K562 (cell line): ENCODE data around the gene F2RL2. TPM values are rescaled to one million over a fixed set of nuclear protein-coding genes. Genes with fewer than 3 reads are reported as not detected.

Experiments
- DEAF1 ChIP-seq: fragments of 450-650 bp; formaldehyde crosslinking; IDR thresholded peaks from 2 replicates; pipeline ENCODE4 v1.4.0; 2020; ENCODE audit warnings: mild to moderate bottlenecking, moderate library complexity
- E4F1 ChIP-seq: fragments of 250-450 bp; sonication (Bioruptor Pico); IDR thresholded peaks from 2 replicates; pipeline ENCODE4 v1.5.0; 2021; ENCODE audit warnings: mild to moderate bottlenecking, borderline replicate concordance
- ELK1 ChIP-seq: sonication (generic); formaldehyde crosslinking; IDR thresholded peaks from 2 replicates; pipeline ENCODE4 v1.8.1; 2022; ENCODE audit warnings: missing genetic modification reagents
- FOS ChIP-seq: IDR thresholded peaks from 3 replicates; pipeline ENCODE4 v1.6.1; 2011; ENCODE audit not compliant: insufficient read length; ENCODE audit errors: extremely low read depth
- MGA ChIP-seq: fragments of 450-650 bp; IDR thresholded peaks from 2 replicates; pipeline ENCODE4 v1.6.1; 2016; ENCODE audit warnings: mild to moderate bottlenecking, moderate library complexity
- MLLT1 ChIP-seq, 2 experiments: fragments of 450-650 bp; IDR thresholded peaks; 2 replicates each; pipeline ENCODE4 v1.6.1; 2016
- TCF7 ChIP-seq: sonication (generic); IDR thresholded peaks from 2 replicates; pipeline ENCODE4 v1.6.1; 2016; ENCODE audit warnings: antibody characterized with exemption, borderline replicate concordance
- polyA plus RNA-seq, 8 experiments: library from polyadenylated mRNA; depleted of rRNA in 4 of 8; stranded (reverse) in 5 of 8; unstranded in 3 of 8; fragments of >200 nt; fragmentation: Nextera tagmentation in 2 of 8; fragmentation: Illumina TruSeq in 1 of 8; extraction: Ambion mirVana in 2 of 8; extraction: Trizol in 1 of 8; gene quantifications; 2 replicates each; pipeline versions ENCODE4 v1.2.1 to v1.2.3, GENCODE V29; 2011 to 2014; ENCODE audit warnings: inconsistent platforms in 1 of 8, missing spikeins in 1 of 8
- total RNA-seq, 7 experiments: library from RNA; depleted of rRNA in 6 of 7; stranded (reverse); fragments of >200 nt in 6 of 7; fragmentation: Illumina TruSeq in 2 of 7; extraction: Trizol in 2 of 7; gene quantifications; 2 replicates each; pipeline versions ENCODE4 v1.2.1 to v1.2.3, GENCODE V29; 2011 to 2021; ENCODE audit warnings: low replicate concordance in 1 of 7

The F2RL2 gene
- total and polyA plus RNA-seq, 9 of the 15 experiments (the other 6 are each of a cell fraction or from before 2014, with no cell fraction given): 0.03 to 0.12 (median 0.06) TPM; not detected in 3

- TF ChIP-seq MGA (no peak), FOS (no peak), MLLT1 (IDR thresholded peaks at IDR 0.05) (no peak), ELK1 (no peak), E4F1 (no peak), TCF7 (no peak), DEAF1 (CRISPR knock-in tag) (no peak)
These were observed 3.5 kb upstream of the F2RL2 start (continued) for GRCh38 chr5:76626738-76627137.
